ENCODE measurements around the gene VGLL3.
"Not testable (repeated sequence)": the region's sequence is repeated elsewhere in the genome, so short reads cannot be mapped to it uniquely, and the experiment has no call there.

Gene VGLL3, protein sequence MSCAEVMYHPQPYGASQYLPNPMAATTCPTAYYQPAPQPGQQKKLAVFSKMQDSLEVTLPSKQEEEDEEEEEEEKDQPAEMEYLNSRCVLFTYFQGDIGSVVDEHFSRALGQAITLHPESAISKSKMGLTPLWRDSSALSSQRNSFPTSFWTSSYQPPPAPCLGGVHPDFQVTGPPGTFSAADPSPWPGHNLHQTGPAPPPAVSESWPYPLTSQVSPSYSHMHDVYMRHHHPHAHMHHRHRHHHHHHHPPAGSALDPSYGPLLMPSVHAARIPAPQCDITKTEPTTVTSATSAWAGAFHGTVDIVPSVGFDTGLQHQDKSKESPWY

DNA sequence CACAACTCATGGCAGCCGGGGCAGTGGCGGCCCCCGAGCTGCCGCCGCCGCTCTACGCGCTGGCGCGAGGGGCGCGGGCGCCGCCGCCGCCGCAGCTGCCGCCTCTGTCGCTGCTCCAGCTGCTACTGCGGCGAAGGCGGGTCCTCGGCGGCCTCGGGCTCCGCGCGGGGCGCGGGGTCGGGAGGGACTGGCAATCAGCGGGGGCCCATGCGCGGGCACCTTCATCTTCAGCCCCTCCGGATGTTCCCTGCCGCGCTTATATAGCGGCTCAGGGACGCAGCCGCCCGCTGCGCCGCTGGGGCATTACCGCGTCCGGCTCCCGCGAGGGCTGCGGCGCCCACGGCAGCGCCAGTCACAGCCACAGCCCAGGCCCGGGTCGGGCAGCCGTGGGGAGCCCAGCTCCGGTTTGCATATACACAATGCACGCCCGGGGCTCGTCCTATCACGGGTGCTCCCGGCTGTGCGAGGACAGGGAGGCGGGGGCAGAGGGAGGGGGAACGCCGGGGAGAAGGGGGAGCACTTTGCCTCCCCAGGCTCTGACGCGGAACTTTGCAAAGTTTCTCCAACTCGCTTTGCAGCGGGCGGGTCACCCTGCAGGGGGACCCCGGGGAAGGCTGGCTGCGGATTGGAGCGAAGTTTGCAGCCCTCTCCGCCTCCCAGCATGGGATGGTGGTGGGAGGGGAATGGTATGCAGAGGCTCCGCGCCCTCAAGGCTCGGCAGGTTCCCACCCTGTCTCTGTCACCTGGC is at the start of gene VGLL3:
VGLL3 (minus strand) TSS at position 416 of the 748 bp plus-strand sequence; CDS start at position 10, 406 bp downstream.
- no peak for DNase-seq (ENCODE audit: low read depth in 2 of 2, low spot score in 1 of 2)

DNA sequence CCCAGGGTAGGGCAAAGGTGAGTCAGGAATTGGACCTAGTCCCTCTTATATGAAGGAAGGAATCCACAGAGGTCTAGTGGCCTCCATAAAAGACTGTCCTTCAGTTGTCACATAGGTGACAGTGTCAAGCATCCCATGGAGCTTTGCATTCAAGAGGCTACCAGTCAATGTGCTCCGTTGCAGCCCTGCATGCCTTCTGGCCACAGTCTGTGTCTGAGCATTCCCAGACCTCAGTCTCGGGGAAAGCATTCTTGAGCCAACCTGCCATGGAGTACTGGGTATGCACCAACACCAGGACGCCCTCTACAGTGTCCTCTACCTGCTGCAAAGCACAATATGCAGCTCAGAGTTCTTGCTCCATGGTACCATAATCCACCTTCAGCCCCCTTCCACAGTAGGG is 46.7 kb upstream of the VGLL3 start:
- no peak for DNase-seq (ENCODE audit: low read depth in 2 of 2, low spot score in 1 of 2)

DNA sequence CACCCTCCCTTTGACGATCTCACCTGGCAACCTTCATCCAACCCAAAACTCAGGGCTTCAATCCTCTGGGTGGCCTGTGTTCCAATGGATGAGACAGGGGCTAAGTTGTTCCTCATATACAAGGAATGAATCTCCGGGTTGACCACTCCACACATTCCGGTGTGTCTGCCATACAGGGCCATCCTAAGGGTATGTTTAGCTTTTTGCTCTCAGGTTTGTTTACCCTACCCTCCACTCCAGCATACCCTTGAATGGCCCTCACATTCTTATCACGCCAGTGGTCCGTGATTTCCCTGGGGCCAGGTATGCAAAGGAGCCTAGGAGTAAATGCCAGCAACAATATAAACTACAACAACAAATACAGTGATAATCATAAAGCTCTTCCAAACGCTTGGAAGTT is 45.7 kb upstream of the VGLL3 start:
- no peak for DNase-seq (ENCODE audit: low read depth in 2 of 2, low spot score in 1 of 2)

DNA sequence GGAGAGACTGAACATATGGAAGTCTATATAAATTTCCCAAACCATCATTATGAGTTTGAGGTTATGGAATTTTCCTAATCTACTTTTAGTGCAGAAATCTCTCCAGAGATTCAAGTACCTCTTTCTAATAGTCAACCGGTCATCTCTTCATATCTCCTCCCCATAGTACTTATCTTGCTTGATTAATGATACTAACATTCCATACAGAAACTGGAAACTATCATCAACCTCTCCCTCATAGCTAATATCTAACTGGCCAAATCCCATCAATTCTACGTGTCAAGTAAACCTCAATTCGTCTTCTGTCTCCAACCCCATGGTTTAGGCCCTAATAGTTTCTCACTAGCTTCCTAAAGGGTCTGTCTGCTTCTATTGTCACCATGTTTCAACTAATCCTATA is 44.4 kb upstream of the VGLL3 start:
- DNase-seq (ENCODE audit: low read depth in 2 of 2, low spot score in 1 of 2) = no peak

DNA sequence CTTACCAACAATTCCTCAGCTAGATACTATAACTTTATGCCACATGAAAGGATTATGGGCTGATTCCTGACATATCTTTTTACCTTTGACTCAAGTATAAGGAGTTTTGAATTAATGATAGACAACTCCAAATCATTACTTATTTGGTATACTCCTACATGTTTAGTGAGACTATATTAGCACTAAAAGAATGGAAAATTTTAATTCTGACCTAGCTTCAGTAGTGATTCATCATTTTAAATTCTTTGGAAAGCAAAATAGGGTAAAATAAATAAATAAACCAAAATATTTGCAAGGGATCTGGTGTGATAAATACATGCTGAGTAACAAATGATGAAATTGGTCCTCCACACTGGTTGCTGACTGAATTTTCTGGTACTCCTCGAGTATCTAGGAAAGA is 42.3 kb upstream of the VGLL3 start:
- DNase-seq (ENCODE audit: low read depth in 2 of 2, low spot score in 1 of 2) = no peak

DNA sequence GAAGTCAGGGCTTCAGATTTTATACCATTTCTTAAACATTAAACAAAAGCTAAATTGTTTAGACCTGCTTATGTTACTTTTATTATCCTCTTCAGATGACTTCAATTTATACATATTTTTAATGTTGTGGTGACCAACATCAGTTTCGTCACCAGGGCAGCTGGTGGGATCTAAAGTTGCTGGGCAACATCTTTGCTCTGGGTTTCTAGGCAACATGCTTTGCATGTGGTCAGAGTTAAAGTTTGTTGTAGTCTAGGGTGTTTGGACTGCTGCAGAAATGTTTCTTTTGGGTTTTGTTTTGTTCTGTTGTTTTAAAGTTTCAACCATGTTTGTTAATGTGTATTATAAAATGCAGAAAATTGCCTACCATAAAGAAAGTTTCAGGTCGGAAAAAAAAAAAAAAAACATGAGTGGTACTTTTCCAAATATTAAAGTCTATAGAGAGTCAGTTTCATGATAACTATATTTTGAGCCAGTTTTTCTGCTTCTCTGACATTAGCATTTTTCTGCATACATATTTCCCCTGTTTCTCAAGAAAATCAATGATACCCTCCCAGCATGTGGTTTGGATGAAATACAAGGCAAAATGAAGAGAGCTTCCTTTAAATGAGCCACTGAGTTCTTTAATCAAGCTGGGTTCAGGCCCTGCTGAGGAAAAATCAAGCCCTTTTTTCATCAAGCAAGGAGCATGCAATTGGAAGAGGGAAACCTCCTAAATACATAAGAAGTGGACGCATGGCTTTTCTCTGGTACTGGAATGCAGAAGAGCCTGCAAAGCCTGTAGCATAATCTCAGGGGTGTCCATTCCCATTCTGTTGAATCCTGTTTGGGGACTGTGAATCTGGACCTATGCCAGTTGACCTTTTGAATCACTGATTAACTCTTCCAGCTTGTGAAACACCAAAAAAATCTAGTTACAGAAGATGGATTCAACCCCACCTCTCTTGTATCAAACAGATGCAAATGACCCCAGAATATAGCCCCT is 35.0 kb upstream of the VGLL3 start:
- no peak for DNase-seq (ENCODE audit: low read depth in 2 of 2, low spot score in 1 of 2)

DNA sequence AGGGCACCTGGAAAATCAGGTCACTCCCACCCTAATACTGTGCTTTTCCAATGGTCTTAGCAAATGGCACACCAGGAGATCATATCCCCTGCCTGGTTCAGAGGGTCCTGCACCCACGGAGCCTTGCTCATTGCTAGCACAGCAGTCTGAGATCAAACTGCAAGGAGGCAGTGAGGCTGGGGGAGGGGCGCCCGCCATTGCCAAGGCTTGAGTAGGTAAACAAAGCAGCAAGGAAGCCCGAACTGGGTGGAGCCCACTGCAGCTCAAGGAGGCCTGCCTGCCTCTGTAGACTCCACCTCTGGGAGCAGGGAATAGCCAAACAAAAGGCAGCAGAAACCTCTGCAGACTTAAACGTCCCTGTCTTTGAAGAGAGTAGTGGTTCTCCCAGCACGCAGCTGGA is 26.4 kb upstream of the VGLL3 start:
- not testable (repeated sequence) for DNase-seq (ENCODE audit: low read depth in 2 of 2, low spot score in 1 of 2)

DNA sequence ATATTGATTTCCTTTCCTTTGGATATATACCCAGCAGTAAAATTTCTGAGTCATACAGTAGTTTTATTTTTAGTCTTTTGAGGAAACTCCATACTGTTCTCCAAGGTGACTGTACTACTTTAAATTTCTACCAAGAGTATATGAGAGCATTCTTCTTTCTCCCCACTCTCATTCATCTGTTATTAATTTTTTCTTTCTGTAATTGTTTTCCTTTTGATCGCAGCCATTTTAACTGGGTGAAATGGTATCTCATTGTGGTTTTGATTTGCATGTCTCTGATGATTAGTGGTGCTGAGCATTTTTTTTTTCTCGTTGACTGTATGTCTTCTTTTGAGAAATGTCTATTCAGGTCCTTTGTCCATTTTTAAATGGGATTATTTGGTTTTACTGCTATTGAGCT is 18.3 kb upstream of the VGLL3 start:
- no peak for DNase-seq (ENCODE audit: low read depth in 2 of 2, low spot score in 1 of 2)

DNA sequence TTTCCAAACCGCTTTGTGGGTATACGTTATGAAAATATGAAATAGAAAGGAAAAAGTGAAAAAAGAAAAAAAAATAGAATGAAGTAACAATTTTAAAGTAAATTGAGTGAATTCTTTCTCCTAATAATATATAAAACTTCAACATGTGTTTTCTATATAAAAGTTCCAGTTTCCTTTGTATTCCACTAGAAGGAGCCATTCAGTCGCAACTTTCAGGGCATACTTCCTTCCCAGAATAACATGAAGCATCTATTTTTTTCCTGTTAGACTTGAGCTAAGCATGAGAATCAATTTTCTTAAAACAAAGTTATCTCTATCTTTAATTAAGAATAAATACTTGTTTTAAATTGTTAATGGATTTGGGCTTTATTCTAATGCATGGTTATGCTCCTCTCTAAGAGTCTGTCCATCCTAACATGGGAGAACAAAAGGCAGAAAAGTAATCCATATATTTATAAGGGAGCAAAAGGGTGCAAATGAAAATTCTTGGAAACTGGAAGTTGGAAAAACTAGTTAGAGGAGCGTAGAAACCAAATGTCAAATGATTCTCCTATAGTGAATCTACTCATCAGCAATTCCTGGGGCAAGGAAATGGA is 16.0 kb upstream of the VGLL3 start:
- DNase-seq (ENCODE audit: low read depth in 2 of 2, low spot score in 1 of 2) = no peak

DNA sequence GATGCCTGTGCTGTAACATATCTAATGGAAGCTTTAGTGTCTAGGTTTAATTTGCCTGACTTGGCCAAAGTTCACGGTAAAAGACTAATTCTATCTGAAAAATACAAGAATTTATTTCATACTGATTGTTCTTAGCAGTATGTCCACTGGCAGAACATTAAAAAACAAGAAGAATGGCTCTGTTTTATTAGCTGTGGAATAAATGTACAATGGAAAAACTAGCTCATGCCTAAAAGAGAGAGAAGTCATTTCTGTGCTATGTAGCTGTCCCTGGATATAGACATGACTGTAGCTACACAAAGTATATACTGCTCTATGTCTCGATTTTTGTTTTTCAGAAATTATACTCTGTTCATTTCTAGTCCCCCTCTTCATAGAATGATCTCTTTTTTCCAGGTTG is 13.9 kb upstream of the VGLL3 start:
- DNase-seq (ENCODE audit: low read depth in 2 of 2, low spot score in 1 of 2) = no peak

DNA sequence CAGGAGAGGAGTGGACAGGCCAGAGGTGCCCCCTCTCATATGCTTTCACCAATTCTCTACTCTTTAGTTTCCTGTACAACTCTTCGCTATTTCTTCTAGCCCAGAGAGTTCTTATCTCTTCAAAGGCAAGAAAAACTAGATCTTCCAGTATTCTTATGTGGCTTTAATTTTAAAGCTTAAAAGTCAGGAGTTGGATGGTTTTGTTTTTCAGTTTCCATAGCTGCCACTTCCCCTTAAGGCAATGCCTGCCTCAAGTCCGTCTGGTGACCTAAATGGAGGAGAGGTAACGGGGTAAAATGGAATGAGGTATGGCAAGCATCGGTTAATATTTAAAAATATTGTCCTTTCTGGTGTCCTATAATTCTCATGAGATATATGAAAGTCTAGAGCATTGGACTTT is 11.4 kb upstream of the VGLL3 start:
- no peak for DNase-seq (ENCODE audit: low read depth in 2 of 2, low spot score in 1 of 2)

DNA sequence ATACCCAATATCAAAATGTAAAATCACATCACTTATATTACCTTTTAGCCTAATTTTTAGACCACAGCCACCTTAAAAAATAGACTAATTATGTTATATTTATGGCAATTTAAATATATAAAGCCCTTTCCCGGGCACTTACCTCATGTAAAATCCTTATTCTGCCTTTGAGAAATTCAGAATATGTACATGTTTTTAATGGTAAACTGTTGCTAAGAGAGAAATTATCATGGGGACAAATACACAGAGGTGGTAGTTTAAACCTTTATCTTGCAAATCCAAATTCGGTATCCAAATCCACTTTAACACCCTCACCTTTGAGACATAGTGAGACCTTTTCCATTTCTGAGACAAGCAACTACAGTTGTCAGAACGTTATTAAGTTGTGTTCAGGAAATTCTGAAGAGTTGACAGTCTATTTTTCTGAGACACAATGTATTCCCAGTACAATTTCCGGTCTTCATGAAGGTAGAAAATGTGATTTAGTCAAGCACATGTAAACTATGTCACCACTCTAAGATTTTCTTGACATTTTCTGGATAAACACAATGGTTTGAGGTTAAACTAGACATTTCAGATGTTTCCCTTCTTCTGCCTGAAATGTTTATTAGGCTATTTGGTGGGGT is 10.6 kb upstream of the VGLL3 start:
- DNase-seq (ENCODE audit: low read depth in 2 of 2, low spot score in 1 of 2) = no peak

DNA sequence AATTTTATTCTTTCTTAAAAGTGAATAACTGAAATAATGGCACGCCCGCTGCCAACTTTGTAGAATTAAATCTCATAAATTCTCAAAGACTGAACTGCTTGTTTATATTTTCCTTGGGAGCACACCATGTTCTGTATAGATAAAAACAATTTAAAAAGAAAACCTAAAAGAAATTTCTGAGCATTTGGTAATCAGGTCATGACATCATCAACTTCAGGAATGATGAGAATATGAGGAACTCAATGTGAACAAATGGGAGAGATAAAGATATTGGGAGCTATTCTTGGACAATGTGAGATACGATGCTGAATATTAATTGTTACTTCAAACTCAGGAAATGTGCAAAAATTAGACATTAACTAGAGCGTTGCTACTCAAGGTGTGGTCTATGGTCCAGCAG is 10.0 kb upstream of the VGLL3 start:
- no peak for DNase-seq (ENCODE audit: low read depth in 2 of 2, low spot score in 1 of 2)

DNA sequence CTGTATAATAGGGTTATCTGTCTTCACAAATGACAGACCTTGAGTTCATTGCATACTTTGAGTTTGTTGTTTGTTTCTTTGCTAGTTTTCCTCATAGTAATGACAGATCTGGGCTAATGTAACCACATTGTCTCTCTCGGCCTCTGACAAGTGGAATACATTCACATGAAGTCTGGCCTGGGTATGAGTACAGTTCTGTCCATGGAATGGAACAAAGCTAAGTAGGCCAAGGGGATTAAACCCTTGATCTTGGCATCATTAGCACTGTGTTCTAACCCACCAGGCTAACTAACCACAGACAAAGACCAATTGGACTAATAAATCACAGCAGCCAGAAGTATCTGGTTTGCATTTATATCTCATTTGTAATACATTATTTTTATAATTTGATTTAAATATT is 7.6 kb upstream of the VGLL3 start:
- no peak for DNase-seq (ENCODE audit: low read depth in 2 of 2, low spot score in 1 of 2)

DNA sequence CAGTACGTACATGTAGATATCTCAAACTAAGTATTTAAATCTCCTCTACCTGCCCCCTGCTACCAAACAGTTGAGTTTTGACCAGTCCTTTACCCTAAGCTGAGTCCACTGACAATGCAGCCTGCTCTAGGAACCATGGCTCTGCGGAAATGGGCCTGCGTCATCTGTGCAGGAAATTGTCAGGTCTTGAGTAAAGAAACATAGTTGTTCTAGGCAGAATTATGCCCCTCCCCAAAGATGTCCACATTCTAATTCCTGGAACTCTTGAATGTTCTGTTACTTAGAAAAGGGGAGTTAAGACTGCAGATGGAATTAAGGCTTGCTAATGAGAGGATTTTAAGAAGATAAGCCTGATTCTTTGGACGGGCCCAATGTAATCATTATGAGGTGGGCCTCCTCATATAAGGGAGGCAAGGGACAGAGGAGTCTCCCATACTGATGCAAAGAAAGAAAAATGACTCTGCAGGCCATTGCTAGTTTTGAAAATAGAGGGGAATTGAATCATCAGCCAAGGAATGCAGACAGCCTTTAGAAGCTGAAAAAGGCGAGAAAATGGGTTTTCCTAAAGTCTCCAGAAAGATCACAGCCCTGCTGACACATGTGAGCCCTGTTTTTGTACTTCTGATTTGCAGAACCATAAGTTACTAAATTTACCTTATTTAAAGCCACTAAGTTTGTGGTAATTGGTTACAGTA is 5.5 kb upstream of the VGLL3 start:
- no peak for DNase-seq (ENCODE audit: low read depth in 2 of 2, low spot score in 1 of 2)

DNA sequence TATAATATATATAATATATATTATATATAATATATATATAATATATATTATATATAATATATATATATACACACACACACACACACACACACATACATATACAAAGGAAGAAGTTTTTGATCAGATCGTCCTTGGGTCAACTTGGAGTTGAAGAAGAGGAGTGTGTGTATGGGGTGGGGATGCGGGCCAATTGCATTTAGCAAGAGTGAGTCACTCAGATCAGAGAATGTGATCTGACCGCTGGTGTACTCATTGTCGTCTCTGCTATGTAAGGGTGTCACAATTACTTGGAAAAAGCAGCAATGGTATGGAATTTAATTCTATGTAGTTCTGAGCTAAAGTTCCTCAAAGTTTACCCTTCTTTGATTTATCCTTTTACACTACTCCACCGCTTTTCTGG is 4.6 kb upstream of the VGLL3 start:
- DNase-seq (ENCODE audit: low read depth in 2 of 2, low spot score in 1 of 2) = no peak

DNA sequence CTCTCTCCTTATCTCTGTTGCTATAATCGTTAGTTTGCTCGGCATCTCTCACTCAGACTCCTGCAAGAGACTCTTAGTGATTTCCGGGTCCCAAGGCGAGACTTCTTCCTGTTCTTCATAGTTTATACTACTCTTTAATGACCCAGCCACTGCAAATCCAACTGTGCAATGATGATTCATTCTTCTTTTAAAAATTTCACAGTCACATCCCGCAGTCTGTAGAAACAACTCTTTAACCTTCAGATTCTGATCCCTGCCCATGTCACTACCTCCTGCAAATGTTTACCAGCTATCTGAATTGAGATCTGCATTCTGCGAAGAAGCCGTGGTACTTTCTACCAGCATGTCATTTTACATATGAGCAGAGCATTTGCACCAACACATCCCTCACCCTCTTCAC is 2.8 kb upstream of the VGLL3 start:
- no peak for DNase-seq (ENCODE audit: low read depth in 2 of 2, low spot score in 1 of 2)

DNA sequence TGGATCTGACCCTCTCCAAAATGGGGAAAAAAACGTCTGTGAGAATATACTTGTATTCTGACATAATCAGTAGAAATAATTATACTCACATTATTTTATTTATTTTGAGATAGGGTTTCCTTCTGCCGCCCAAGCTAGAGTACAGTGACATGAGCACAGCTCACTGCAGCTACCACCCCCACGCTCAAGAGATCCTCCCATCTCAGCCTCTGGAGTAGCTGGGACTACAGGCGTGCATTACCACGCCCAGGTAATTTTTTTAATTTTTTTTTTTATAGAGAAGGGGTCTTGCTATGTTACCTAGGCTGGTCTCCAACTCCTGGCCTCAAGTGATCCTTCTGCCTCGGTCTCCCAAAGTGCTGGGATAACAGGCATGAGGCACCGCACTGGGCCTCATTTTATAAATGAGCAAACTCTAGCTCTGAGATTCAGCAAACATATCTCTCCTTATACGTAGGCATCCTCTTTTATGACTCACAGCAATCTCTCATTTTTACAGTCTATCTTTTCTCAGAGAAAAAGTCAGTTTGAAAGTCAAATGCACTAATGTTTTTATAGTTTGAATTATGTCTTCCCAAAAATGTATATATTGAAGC is 989 bp upstream of the VGLL3 start:
- no peak for DNase-seq (ENCODE audit: low read depth in 2 of 2, low spot score in 1 of 2)

DNA sequence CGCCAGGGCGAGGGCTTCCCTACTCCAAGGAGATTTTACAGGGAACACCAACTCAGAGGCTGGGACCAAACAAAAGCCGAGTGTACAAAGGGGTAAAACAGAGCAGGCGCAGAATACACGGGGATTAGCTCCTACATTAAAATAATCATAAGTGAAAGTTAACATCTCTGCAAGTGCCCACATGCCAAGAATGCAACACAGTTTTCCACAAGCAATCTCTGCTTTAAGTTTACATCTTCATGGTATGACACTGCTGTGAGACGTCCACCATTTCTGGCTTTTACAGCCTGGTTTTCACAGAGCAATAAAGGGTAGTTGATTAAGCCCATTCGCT is 500 bp upstream of the VGLL3 start:
- no peak for DNase-seq (ENCODE audit: low read depth in 2 of 2, low spot score in 1 of 2)

Measured in stimulated activated CD8-positive, alpha-beta memory T cell treated with anti-CD3 and anti-CD28 coated beads, Interleukin-4, amount 100 ng/mL, for 4 hours (primary cell).